Spleen (tissue), 7 donors: ENCODE data around the gene LUC7L.

Experiments used
- CTCF ChIP-seq, 11 experiments: fragments of 200-600 bp in 7 of 11; fragments of 450-650 bp in 4 of 11; sonication (generic) in 4 of 11; IDR thresholded peaks in 8 of 11; conservative IDR thresholded peaks in 3 of 11; 1 replicate in 7 of 11; 2 replicates in 4 of 11; pipeline versions ENCODE4 v1.4.0 to v1.8.0; 2016 to 2021; ENCODE audit warnings: antibody characterized with exemption in 11 of 11, inconsistent platforms in 4 of 11, mild to moderate bottlenecking in 1 of 11
- POLR2A ChIP-seq, 3 donors: fragments of 450-650 bp; IDR thresholded peaks; one replicate each; pipeline ENCODE4 v1.5.1; 2017; ENCODE audit warnings: antibody characterized with exemption in 3 of 3, mild to moderate bottlenecking in 1 of 3
- donor health status: DM: no; HTN: no; CAD: no; lungs with moderate emphysema.
- donor health status: DM: no; HTN: no; CAD: no.
- donor health status: DM: no; HTN: no; CAD: no.

GRCh38 chr16:228852-229730 lies at the start of gene LUC7L:
- TF ChIP-seq CTCF (IDR thresholded peaks at IDR 0.05 in 8 of 11, conservative IDR thresholded peaks at IDR 0.05 in 3 of 11) (peak in 1 of 11 experiments; percentile 20), POLR2A (IDR thresholded peaks at IDR 0.05) (peak; percentile 72 to 91 (median 85))
